Measurements from ENCODE around the gene BBS9. TPM values are rescaled to one million over a fixed set of nuclear protein-coding genes. Genes with fewer than 3 reads are reported as not detected.
"Not testable (repeated sequence)": the region's sequence is repeated elsewhere in the genome, so short reads cannot be mapped to it uniquely, and the experiment has no call there.

Gene BBS9
- total RNA-seq, 1 donor from 2014 or later, result 8.8 TPM

- no peak for ATAC-seq
Measured at GRCh38 chr7:33503736-33504135, 374.4 kb downstream of the BBS9 start.

DNA sequence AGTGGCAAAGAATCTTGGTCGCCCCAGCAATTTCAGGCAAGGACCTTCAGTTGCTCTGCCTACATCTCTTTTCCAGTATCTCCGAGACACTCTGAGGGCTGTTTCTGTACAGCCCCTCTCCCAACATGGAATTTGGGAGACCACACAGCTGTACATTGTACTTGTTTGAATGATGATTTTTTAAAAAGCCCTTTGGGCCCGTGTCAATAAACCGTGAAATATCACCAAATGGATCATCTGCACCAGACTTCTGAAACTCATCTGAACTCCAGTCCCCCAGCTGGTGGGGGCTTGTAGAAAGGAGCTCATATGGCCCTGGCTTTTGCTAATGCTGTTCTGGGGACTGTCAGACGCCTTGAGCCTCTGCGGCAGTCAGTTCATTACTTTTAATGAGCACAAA lies 374.9 kb downstream of the BBS9 start:
- no peak for ATAC-seq

GRCh38 chr7:33509206-33509605 lies 379.8 kb downstream of the BBS9 start:
- ATAC-seq, result no peak

- no peak for ATAC-seq
Measured at GRCh38 chr7:33511778-33512177, 382.4 kb downstream of the BBS9 start.

- ATAC-seq, result no peak
Measured at GRCh38 chr7:33516568-33516967, 387.2 kb downstream of the BBS9 start.

- ATAC-seq, result no peak
Measured at GRCh38 chr7:33517191-33517590, 387.8 kb downstream of the BBS9 start.

DNA sequence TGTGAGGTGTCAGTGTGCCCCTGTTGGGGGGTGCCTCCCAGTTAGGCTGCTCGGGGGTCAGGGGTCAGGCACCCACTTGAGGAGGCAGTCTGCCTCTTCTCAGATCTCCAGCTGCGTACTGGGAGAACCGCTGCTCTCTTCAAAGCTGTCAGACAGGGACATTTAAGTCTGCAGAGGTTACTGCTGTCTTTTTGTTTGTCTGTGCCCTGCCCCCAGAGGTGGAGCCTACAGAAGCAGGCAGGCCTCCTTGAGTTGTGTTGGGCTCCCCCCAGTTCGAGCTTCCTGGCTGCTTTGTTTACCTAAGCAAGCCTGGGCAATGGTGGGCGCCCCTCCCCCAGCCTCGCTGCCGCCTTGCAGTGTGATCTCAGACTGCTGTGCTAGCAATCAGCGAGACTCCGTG lies 397.6 kb downstream of the BBS9 start:
- not testable (repeated sequence) for ATAC-seq

- ATAC-seq, result not testable (repeated sequence)
Measured at GRCh38 chr7:33527613-33528012, 398.2 kb downstream of the BBS9 start.

- ATAC-seq, result no peak
Measured at GRCh38 chr7:33529070-33529469, 399.7 kb downstream of the BBS9 start.

DNA sequence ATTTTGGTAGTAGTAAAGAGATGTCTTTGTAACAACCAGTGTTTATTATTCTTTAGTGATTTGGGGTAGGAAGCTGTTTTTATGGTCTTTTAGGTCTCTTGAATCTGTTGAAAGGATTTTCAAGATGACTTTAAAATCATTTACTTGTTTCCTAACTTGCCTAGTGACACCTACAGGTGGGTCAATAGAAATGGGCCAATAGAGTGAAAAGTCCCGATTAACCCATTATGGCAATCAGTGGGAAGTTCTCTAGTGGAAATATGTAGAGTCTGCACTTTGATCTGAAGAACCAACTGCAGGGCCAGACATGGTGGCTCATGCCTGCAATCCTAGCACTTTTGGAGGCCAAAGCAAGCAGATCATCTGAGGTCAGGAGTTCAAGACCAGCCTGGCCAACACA lies 401.3 kb downstream of the BBS9 start:
- ATAC-seq, result no peak

GRCh38 chr7:33531888-33532287 lies 402.5 kb downstream of the BBS9 start:
- ATAC-seq, result no peak

DNA sequence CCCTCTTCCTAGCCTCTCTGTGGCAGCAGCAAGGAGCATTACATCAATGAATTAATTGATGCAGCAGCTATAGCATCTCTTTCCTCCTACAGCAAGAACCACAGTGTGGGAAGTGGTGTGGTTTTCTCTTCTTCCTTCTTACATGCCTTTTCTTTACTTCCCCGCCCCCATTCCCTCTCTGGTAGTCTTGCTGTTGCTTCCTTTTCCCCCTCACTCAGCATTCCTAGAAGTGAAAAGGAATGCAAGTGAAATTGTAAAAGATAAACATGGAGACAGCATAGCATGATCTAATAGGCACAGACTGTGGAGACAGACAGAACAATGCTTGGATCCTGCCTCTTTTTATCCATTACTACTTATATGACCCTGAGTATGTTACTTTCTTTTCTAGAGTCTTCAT lies 405.5 kb downstream of the BBS9 start:
- ATAC-seq, result no peak

DNA sequence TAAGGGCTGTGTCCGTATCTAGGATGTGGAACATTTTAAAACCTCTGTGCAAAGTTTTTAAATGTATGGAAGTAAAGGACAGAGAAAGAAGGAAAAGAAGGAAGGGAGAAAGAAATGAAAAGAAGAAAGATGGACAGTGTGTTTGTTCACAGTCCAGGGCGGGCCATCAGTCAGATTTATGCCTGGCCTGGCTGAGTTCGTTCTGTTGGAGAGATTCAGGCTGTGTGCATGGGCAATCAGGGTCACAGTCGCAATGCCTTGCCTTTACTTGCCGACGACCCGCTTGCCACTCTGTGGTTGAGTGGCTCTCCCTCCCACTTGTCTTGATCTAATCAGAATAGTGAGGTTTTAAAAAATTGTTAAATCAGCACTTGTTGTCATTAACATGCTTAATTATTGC lies 406.6 kb downstream of the BBS9 start:
- ATAC-seq, result no peak

- no peak for ATAC-seq
Measured at GRCh38 chr7:33536398-33537103, 407.2 kb downstream of the BBS9 start.

DNA sequence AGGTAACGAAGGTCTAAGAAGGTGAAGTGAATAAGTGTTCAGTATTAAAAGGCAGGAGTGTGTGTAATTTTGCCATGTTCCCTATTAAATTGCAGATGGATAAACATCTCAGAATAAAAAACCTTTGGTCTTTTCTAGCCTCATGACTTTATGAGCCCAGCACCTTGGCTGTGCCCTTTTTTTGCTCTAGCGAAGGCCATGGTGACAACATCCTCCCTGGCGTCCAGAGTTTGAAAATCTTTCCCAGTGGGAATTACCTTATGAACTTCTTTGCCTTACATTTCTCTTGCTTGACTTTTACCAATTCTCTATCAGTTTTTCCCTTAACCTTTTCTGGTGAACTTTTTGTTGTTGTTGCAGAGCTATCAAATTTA lies 407.7 kb downstream of the BBS9 start:
- ATAC-seq, result no peak

DNA sequence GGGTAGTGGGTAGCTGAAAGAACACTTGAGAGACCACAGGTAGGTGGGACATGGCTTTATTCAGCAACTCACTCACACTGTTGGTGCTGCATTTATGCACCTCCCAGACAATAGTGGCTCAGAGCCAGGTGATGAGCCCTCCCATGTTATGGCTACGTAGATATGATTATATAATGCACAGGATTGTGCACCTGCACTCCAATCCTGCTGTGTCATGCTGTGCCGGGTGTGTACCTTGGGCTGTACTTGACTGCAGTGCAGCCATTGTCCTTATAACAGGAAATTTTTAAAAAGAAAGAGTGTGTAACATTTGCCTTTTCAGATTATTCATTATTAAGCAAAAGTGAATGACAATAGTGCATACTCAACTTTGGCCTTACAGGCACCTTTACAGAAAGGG lies 409.8 kb downstream of the BBS9 start:
- ATAC-seq, result no peak

DNA sequence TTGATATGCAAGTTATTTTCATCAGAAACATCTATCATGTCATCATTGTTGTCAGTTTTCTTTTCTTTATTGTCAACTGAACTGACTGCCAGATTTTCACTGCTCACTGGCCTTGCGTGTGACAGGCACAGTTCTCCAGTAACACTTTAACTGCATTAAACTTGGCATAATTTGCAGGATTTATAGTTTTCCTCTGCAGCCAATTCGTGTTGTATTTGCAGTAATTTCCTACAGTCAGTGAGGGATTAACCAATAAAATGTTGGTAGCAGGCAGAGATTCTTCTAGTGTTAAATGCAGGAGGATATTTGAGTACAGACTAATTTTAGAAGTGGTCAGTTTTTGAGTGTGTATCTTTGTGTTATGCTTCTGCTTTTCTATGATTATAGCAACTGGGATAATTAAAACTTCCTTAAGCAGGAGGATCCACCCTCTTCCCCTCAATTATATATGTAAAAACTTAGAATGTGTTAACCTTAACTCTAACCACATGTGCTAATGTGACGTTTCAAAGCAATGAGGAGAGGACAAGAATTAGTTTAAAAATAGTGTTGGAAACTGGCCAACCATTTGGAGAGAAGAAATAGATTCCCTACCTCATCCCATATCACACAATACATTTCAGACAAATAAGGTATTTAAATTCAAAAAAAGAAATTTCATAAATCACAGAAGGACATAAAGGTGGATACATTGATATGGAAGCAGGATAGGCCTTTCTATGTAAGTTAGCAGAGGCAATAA lies 410.5 kb downstream of the BBS9 start:
- no peak for ATAC-seq

DNA sequence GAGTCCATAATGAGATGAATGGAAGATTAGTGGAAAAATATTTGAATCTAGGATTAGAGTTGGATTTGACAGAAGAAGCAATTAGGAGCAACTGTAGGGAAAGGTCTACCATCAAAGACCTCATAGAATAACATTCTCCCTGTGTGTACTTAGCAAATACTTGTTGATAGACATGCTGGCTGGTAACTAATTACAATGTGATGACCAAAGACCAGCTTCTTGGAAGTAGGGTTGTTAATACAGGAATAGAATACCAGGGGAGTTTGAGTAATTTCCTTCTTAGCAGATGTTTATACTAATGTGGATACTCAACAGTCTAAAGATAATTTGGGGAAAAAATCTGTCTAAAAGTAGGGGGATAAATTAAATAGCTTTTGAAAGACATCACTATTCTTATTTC lies 418.5 kb downstream of the BBS9 start:
- ATAC-seq, result no peak

DNA sequence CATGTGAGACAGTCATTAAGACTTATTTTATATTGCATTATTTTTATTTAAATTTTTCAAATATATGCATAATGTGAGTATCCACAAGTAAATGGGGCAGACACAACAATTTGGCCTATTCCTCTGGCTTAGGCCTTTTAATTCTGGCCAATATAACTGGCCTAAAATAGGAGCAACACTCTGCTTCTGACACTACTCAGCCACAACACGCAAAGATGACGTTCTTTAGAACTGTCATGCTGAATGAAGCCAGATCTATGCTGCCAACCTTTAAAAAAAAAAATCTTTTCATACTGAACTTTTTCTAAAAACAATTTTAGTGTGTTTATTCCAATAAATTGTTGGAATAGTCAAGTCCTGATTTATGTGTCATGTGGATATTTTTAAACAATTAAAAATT lies 421.0 kb downstream of the BBS9 start:
- no peak for ATAC-seq

DNA sequence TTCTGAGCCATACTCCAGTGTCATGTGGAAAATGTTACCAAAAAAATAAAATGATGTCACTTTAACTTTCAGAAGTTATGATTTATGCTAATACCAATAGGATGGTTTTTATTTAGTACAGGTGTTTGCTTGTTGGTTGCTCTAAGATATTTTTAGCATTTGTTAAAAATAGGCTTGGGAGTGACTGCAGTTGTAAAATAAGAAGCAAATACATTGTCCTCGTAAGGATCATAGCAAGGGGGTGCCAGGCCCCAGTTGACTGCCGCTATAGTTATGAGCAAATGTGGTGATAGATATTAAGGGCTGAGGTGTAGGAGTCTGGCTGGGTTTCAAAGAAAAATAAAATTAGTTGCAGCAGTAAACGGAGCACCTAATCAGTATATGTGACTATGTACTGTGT lies 421.6 kb downstream of the BBS9 start:
- no peak for ATAC-seq

DNA sequence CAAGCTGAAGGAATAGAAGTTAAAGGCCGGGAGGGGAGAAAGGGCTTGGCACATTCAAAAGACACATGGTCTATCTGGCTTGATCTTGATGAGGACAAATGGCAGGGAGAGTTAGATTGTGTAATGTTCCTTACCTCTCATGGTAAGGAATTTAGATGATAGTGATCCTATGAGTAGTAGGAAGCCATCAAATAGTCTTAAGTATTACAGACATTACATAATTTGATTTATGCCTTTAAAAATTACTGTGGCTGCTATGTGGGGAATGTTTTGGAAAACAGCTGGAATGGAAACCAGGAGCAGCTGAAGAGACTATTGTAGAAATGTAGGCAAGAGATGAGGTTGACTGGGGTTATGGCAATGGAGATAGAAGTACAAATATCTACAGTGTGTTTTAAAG lies 424.7 kb downstream of the BBS9 start:
- no peak for ATAC-seq

DNA sequence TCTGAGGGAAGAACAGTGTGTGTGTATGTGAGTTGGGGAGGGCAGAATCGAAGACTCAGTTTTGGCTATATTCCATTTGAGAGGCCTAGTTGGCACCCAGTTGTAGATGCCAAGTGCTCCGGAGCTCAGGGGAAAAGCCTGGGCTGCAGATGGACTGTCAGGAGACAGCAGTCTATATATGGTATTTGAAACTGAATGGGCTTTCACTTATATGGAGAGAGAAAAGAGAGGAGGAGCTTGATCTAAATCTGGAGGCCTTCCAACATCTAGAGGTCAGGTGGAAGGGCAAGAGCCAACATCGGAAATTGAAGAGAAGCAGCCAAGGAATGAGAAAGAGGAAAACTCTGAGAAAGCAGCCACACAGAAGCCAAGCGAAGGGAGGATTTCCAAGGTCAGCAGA lies 425.2 kb downstream of the BBS9 start:
- no peak for ATAC-seq

DNA sequence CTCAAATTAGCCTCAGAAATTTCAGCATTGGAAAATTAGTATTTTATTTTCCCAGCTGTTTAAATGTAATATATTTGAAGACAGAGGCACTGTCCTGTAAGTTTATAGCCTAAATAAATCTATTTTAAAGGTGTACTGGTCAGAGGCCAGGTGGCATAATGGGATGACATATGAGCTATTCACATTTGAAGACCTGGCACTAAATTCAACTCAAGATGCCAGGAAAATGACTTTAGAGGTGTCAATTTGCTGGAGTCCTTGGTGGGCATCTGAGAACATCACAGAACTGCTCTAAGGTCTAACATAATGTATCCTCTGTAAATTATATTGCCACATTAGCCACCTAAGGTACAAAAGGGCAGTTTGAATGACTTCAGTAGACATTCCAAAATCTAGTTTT lies 427.1 kb downstream of the BBS9 start:
- no peak for ATAC-seq

- ATAC-seq, result no peak
Measured at GRCh38 chr7:33558549-33559323, 429.4 kb downstream of the BBS9 start.

All from esophagus mucosa (tissue), 1 donor.